Activated CD8-positive, alpha-beta memory T cell treated with anti-CD3 and anti-CD28 coated beads for 1 hour (primary cell): ENCODE data around the gene MUC4.
"Not testable (repeated sequence)": the region's sequence is repeated elsewhere in the genome, so short reads cannot be mapped to it uniquely, and the experiment has no call there.

Experiments
- DNase-seq, 2 donors: peaks; one replicate each; pipeline ENCODE4 v3.0.0-alpha.2; 2020; ENCODE audit warnings: low read depth in 1 of 2; ENCODE audit errors: extremely low read depth in 1 of 2

The MUC4 gene

GRCh38 chr3:195788711-195789581, 22.8 kb downstream of the MUC4 start:
- DNase-seq: no peak

GRCh38 chr3:195785781-195786405, 25.8 kb downstream of the MUC4 start:
- DNase-seq: not testable (repeated sequence)

GRCh38 chr3:195784031-195784430, 27.7 kb downstream of the MUC4 start:
- DNase-seq: not testable (repeated sequence)

- DNase-seq: not testable (repeated sequence)
Measured at GRCh38 chr3:195781236-195781635, 30.5 kb downstream of the MUC4 start.

GRCh38 chr3:195777975-195778374, 33.8 kb downstream of the MUC4 start:
- DNase-seq: no peak

GRCh38 chr3:195774917-195775316, 36.8 kb downstream of the MUC4 start:
- DNase-seq: no peak

GRCh38 chr3:195773956-195774537, 37.7 kb downstream of the MUC4 start:
- DNase-seq: no peak

GRCh38 chr3:195771646-195772300, 40.0 kb downstream of the MUC4 start:
- no peak for DNase-seq

- not testable (repeated sequence) for DNase-seq
Measured at GRCh38 chr3:195770841-195771645, 40.7 kb downstream of the MUC4 start.

GRCh38 chr3:195770081-195770840, 41.5 kb downstream of the MUC4 start:
- no peak for DNase-seq

- no peak for DNase-seq
Measured at GRCh38 chr3:195769551-195769950, 42.2 kb downstream of the MUC4 start.

- no peak for DNase-seq
Measured at GRCh38 chr3:195768831-195769303, 42.9 kb downstream of the MUC4 start.

GRCh38 chr3:195768414-195768813, 43.3 kb downstream of the MUC4 start:
- DNase-seq: no peak

GRCh38 chr3:195767792-195768191, 43.9 kb downstream of the MUC4 start:
- no peak for DNase-seq

- no peak for DNase-seq
Measured at GRCh38 chr3:195766671-195767070, 45.1 kb downstream of the MUC4 start.

GRCh38 chr3:195764961-195765706, 46.6 kb downstream of the MUC4 start:
- DNase-seq: no peak

- no peak for DNase-seq
Measured at GRCh38 chr3:195763843-195764825, 47.6 kb downstream of the MUC4 start.
